Mesendoderm (in vitro differentiated cells): Measurements from ENCODE around the gene GLIPR1.
A peak's percentile ranks its signal among the peaks of the same experiment; 100 is the strongest.
"Not testable (repeated sequence)": the region's sequence is repeated elsewhere in the genome, so short reads cannot be mapped to it uniquely, and the experiment has no call there.

Experiments
- DNase-seq: peaks from one replicate; pipeline ENCODE4 v3.0.0; 2013
- H2AK5ac ChIP-seq: 2 replicates; pipeline ENCODE4 v1.6.1; 2013; ENCODE audit warnings: low read length, inconsistent platforms
- H2BK120ac ChIP-seq: 2 replicates; pipeline ENCODE4 v1.6.1; 2013; ENCODE audit warnings: low read depth, mild to moderate bottlenecking, low read length, moderate library complexity, mixed read lengths
- H2BK15ac ChIP-seq: replicated peaks from 2 replicates; pipeline ENCODE4 v1.6.1; 2013; ENCODE audit warnings: low read depth, mild to moderate bottlenecking, moderate library complexity
- H2BK5ac ChIP-seq: 2 replicates; pipeline ENCODE4 v1.6.1; 2013; ENCODE audit warnings: low read length, inconsistent platforms
- H3K18ac ChIP-seq: 2 replicates; pipeline ENCODE4 v1.6.1; 2013; ENCODE audit warnings: mild to moderate bottlenecking, low read length, mixed read lengths
- H3K23ac ChIP-seq: one replicate; pipeline ENCODE4 v1.6.1; 2013; ENCODE audit warnings: low read length
- H3K27ac ChIP-seq: 2 replicates; pipeline ENCODE4 v1.5.1; 2013; ENCODE audit warnings: low read depth, mild to moderate bottlenecking, inconsistent platforms, low read length, moderate library complexity
- H3K27me3 ChIP-seq: 2 replicates; pipeline ENCODE4 v1.6.1; 2013; ENCODE audit warnings: low read length, control low read depth, mild to moderate bottlenecking, inconsistent platforms; ENCODE audit not compliant: insufficient read depth, poor library complexity
- H3K36me3 ChIP-seq: 2 replicates; pipeline ENCODE4 v1.6.1; 2013; ENCODE audit warnings: low read length, inconsistent platforms; ENCODE audit not compliant: control insufficient read depth, insufficient read depth
- H3K4ac ChIP-seq: one replicate; pipeline ENCODE4 v1.6.1; 2013; ENCODE audit warnings: low read depth, mild to moderate bottlenecking, low read length, moderate library complexity
- H3K4me1 ChIP-seq: 2 replicates; pipeline ENCODE4 v1.6.1; 2013; ENCODE audit warnings: low read depth, low read length, inconsistent platforms; ENCODE audit not compliant: control insufficient read depth
- H3K4me2 ChIP-seq: 2 replicates; pipeline ENCODE4 v1.6.1; 2013; ENCODE audit warnings: low read length
- H3K4me3 ChIP-seq: 2 replicates; pipeline ENCODE4 v1.5.1; 2013; ENCODE audit warnings: mild to moderate bottlenecking, low read length
- H3K56ac ChIP-seq: one replicate; pipeline ENCODE4 v1.6.1; 2013; ENCODE audit warnings: low read length
- H3K79me1 ChIP-seq: 2 replicates; pipeline ENCODE4 v1.6.1; 2013; ENCODE audit warnings: low read length, inconsistent platforms
- H3K79me2 ChIP-seq: 2 replicates; pipeline ENCODE4 v1.6.1; 2013; ENCODE audit warnings: mild to moderate bottlenecking, low read length; ENCODE audit not compliant: control insufficient read depth, insufficient read depth
- H3K9ac ChIP-seq: 2 replicates; pipeline ENCODE4 v1.6.1; 2013; ENCODE audit warnings: low read length, inconsistent platforms
- H4K5ac ChIP-seq: one replicate; pipeline ENCODE4 v1.6.1; 2013; ENCODE audit warnings: low read length
- H4K8ac ChIP-seq: one replicate; pipeline ENCODE4 v1.6.1; 2013; ENCODE audit warnings: low read depth, mild to moderate bottlenecking, control low read depth, low read length, moderate library complexity
- WGBS: extraction: QIAGEN DNeasy Blood & Tissue Kit; methylation state at CpG from one replicate; pipeline ENCODE4 v1.1.7; 2013; ENCODE audit warnings: low lambda C conversion rate, missing lambda C conversion rate; ENCODE audit not compliant: insufficient coverage; ENCODE audit errors: extremely low coverage; 5-methylcytosine and 5-hydroxymethylcytosine counted together

Gene GLIPR1

DNA sequence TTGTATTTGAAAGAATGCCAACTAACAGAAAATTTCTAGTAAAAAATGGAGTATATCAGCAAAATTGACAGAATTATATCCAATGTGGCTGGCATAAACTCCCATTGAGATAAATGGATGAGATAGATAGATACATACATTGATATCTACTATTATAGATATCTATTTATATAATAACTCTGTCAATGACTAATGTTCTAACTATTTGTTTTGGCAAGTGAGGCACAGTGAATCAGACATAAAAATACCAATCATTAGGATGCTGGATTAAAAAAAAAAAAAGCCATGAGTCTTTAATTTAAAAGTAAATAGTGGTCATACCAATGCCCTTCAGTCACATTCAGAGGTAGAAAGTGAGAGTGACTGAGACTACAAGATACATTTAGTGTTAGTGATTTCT, 33.7 kb upstream of the GLIPR1 start:
- Histone ChIP-seq H3K4me3 (no peak overlapping the region), H4K8ac (no peak overlapping the region), H3K79me2 (no peaks in the 10 kb centered on the region), H3K18ac (no peak overlapping the region), H3K79me1 (no peaks in the 10 kb centered on the region), H3K4me1 (no peaks in the 10 kb centered on the region), H2BK15ac (no peak overlapping the region), H3K36me3 (no peaks in the 10 kb centered on the region), H2AK5ac (no peak overlapping the region), H3K4ac (no peak overlapping the region), H2BK120ac (no peak overlapping the region), H3K23ac (no peak overlapping the region), H3K27me3 (no peaks in the 10 kb centered on the region), H3K9ac (no peak overlapping the region), H3K27ac (no peak overlapping the region), H3K4me2 (no peak overlapping the region), H3K56ac (no peak overlapping the region), H2BK5ac (no peak overlapping the region), H4K5ac (no peak overlapping the region)
- no peak for DNase-seq

DNA sequence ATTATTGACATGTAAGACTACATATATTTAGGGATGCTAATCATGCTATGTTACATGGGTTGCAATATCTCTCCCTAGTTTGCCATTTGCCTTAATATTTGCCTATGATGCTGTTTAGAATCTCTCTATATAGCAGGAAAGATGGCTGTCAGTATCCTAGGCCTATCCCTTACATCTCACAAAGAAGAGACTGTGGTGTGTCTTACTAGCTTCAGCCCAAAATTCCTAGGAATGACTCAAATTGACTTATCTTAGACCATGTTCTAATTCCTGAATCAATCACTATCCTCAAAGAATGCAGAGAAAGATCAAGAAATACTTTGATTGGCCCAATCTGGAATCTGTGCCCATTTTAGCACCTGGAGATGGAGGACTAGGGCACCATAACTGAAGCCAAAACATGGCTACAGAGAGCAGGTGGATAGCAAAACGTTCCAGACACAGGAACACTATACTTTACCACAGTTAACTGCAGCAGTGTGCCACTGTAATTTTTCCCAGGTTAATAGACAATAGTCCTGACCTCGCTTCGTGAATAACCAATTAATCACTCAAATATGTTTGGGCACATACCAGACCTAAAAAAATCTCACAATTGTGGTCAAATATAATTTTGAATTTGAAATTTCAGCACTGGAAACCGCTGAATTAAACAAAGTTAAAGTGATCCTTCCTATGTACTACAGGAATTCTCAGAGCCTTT, 32.7 kb upstream of the GLIPR1 start:
- Histone ChIP-seq H3K27me3 (no peaks in the 10 kb centered on the region), H2BK15ac (no peak overlapping the region), H2BK120ac (no peak overlapping the region), H3K23ac (no peak overlapping the region), H2AK5ac (no peak overlapping the region), H3K56ac (no peak overlapping the region), H3K9ac (no peak overlapping the region), H3K4me2 (no peak overlapping the region), H4K8ac (no peak overlapping the region), H3K27ac (no peak overlapping the region), H2BK5ac (no peak overlapping the region), H3K36me3 (no peaks in the 10 kb centered on the region), H3K18ac (no peak overlapping the region), H3K79me2 (no peaks in the 10 kb centered on the region), H3K4me1 (no peaks in the 10 kb centered on the region), H3K4me3 (no peak overlapping the region), H4K5ac (no peak overlapping the region), H3K79me1 (no peaks in the 10 kb centered on the region), H3K4ac (no peak overlapping the region)
- no CpG with 5 or more reads among the region's 4 CpGs for WGBS
- DNase-seq: no peak

DNA sequence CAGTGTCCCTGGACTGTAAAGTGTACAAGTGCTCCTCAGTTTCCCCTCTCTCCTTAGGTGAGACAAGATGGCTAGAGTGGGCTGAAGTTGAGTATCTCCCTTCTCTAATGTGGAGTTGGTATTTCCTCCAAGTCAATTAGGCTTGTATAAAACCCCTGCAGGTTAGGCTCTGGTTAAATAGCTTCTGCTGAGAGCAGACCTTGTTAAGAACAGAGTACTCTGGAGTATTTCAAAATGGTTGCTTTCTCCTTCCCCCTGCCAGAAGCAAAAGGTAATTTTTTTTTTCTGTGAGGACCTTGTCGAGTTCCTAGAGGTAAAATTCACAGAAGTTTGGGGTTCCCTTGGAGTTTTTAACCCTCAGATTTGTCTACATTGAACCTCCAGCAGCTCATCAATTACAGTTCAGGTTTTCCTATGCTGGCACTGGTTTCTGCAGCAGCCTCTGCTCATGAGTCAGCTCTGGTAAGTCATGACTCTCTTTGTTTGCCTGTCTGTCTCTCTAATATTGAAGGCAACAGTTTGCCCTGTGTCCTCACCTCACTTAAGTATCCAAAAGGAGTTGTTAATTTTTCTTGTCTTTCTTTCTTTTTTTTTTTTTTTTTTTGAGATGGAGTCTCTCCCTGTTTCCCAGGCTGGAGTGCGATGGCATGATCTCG, 27.8 kb upstream of the GLIPR1 start:
- Histone ChIP-seq H3K18ac (peak overlapping the region; percentile 30), H3K79me1 (no peaks in the 10 kb centered on the region), H3K4me2 (no peak overlapping the region), H2BK5ac (no peak overlapping the region), H3K36me3 (no peaks in the 10 kb centered on the region), H3K4ac (peak overlapping the region; percentile 16), H3K27ac (no peak overlapping the region), H3K23ac (no peak overlapping the region), H2BK120ac (no peak overlapping the region), H3K4me1 (no peaks in the 10 kb centered on the region), H3K9ac (no peak overlapping the region), H2BK15ac (no peak overlapping the region), H3K4me3 (no peak overlapping the region), H4K8ac (no peak overlapping the region), H3K56ac (no peak overlapping the region), H3K79me2 (no peaks in the 10 kb centered on the region), H3K27me3 (no peaks in the 10 kb centered on the region), H4K5ac (no peak overlapping the region), H2AK5ac (no peak overlapping the region)
- DNase-seq: no peak
- no CpG with 5 or more reads among the region's 3 CpGs for WGBS

DNA sequence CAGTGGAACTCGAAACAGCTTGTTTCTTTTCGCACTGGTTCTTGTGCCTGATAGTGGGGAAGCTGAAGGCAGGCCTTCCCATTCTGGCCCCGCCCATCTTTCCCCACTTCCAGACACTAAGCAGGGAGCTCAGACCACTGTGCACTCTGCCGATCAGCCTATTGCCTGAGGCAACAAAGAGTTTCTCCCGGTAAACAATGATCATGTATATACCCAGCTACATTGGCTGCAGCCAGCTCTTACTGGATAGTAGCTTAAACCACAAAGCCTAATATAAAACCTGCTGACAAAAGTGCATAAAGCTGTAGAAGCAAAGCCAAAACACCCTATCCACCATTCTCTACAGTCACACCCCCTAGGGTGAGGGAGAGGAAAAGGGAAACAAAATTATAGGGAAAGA, 24.7 kb upstream of the GLIPR1 start:
- Histone ChIP-seq H3K79me1 (no peaks in the 10 kb centered on the region), H4K8ac (no peak overlapping the region), H2AK5ac (no peak overlapping the region), H3K27me3 (no peaks in the 10 kb centered on the region), H4K5ac (no peak overlapping the region), H3K4me2 (no peak overlapping the region), H3K4me3 (no peak overlapping the region), H3K36me3 (no peaks in the 10 kb centered on the region), H3K79me2 (no peaks in the 10 kb centered on the region), H3K27ac (no peak overlapping the region), H3K9ac (no peak overlapping the region), H3K4ac (no peak overlapping the region), H3K23ac (no peak overlapping the region), H3K56ac (no peak overlapping the region), H2BK5ac (no peak overlapping the region), H2BK15ac (no peak overlapping the region), H3K18ac (no peak overlapping the region), H3K4me1 (no peaks in the 10 kb centered on the region), H2BK120ac (no peak overlapping the region)
- WGBS: no CpG with 5 or more reads among the region's 5 CpGs
- DNase-seq: no peak

DNA sequence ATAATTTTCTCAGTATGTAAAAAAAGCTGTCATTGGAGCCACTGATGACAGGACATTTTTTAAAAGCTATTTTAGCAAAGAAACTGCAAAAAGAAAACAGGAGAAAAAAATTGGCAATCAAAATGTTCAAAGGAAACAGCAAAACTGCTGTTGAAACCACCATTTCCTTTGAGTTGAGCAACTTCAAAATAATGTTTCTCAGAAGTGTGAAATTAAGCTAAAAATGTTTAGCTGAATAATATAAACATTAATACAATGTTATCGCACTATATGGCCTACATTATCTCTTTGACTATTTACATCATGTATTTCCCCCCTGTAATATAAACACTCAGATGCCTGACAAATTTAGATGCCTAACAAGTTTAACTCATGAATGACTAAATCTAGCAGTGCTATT, 23.4 kb upstream of the GLIPR1 start:
- H3K4me2 ChIP-seq: no peak overlapping the region
- H3K79me2 ChIP-seq: no peaks in the 10 kb centered on the region
- no peak for DNase-seq
- no peak overlapping the region for H3K23ac ChIP-seq
- no peaks in the 10 kb centered on the region for H3K27me3 ChIP-seq
- no peak overlapping the region for H4K8ac ChIP-seq
- no peak overlapping the region for H3K4me3 ChIP-seq
- H3K36me3 ChIP-seq: no peaks in the 10 kb centered on the region
- no peak overlapping the region for H3K4ac ChIP-seq
- WGBS: no CpG with 5 or more reads among the region's 1 CpG
- no peak overlapping the region for H3K56ac ChIP-seq
- H3K9ac ChIP-seq: no peak overlapping the region
- no peak overlapping the region for H2BK5ac ChIP-seq
- H4K5ac ChIP-seq: no peak overlapping the region
- H2BK15ac ChIP-seq: no peak overlapping the region
- no peak overlapping the region for H3K27ac ChIP-seq
- no peaks in the 10 kb centered on the region for H3K4me1 ChIP-seq
- H3K79me1 ChIP-seq: no peaks in the 10 kb centered on the region
- H3K18ac ChIP-seq: no peak overlapping the region
- no peak overlapping the region for H2AK5ac ChIP-seq
- no peak overlapping the region for H2BK120ac ChIP-seq

DNA sequence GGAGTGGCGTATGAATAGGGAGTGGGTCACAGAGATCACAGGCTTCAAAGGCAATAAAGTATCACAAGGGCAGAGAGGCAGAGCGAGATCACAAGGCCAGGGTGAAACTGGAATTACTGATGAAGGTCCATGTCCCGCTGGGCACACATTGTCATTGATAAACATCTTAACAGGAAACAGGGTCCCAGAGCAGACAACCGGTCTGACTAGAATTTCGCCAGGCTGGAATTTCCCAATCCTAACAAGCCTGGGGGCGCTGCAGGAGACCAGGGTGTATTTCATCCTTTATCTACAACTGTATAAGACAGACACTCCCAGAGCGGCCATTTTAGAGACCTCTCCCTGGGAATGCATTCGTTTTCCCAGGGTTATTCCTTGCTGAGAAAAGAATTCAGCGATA, 22.7 kb upstream of the GLIPR1 start:
- H2BK5ac ChIP-seq, H4K8ac ChIP-seq, H3K9ac ChIP-seq, H3K23ac ChIP-seq, H3K56ac ChIP-seq, H2AK5ac ChIP-seq, H2BK15ac ChIP-seq, H3K36me3 ChIP-seq, H3K4ac ChIP-seq, H3K4me3 ChIP-seq, H3K4me2 ChIP-seq, H3K79me2 ChIP-seq, H3K27me3 ChIP-seq, H3K27ac ChIP-seq, H3K18ac ChIP-seq, H3K4me1 ChIP-seq, H3K79me1 ChIP-seq, H4K5ac ChIP-seq, H2BK120ac ChIP-seq: not testable (repeated sequence)
- WGBS: no CpG with 5 or more reads among the region's 9 CpGs
- DNase-seq: peak; percentile 37
